Left ventricle myocardium superior (tissue), 1 donor: Measurements from ENCODE around the gene SLC39A13. TPM values are rescaled to one million over a fixed set of nuclear protein-coding genes. Genes with fewer than 3 reads are reported as not detected.
A peak's percentile ranks its signal among the peaks of the same experiment; 100 is the strongest.

ENCODE experiments used
- ATAC-seq: fragments of 200-7000 bp; cut with Tn5 transposase; one replicate; pipeline ENCODE4 v1.9.1; 2020; ENCODE audit warnings: mild to moderate bottlenecking, moderate library complexity
- DNase-seq: peaks from one replicate; pipeline ENCODE4 v3.0.0-alpha.2; 2020
- intact Hi-C: fragments of 100-400 bp; cut with micrococcal nuclease; formaldehyde crosslinking; loops from one replicate; pipeline ENCODE4 v1.11.0; 2022
- total RNA-seq: library from RNA; stranded (reverse); fragmentation: NEBNext Ultra II Directional; extraction: Animal tissue kit (Norgen Biotek cat#: 25700); gene quantifications from one replicate; pipeline ENCODE4 v1.2.1, GENCODE V29; 2021
- donor health status: DM: no; HTN: yes; CAD: no; lungs with severe emphysema.

The SLC39A13 gene
- total RNA-seq, 1 donor from 2014 or later, result 39.5 TPM

GRCh38 chr11:47378836-47379170 lies 29.6 kb upstream of the SLC39A13 start:
- DNase-seq (no peak), ATAC-seq (no peak)
- intact Hi-C loops, result loop anchor here (10.0 kb wide), 1 partner anchor 76 kb away; no protein-coding TSS in a partner anchor

GRCh38 chr11:47379317-47379716 lies 29.1 kb upstream of the SLC39A13 start:
- intact Hi-C loops, result loop anchor here (10.0 kb wide), 1 partner anchor 75 kb away; no protein-coding TSS in a partner anchor
- ATAC-seq, result no peak
- no peak for DNase-seq

GRCh38 chr11:47380078-47380477 lies 28.3 kb upstream of the SLC39A13 start:
- DNase-seq (no peak), ATAC-seq (no peak)
- intact Hi-C loops, result no loop called here

- DNase-seq (no peak), ATAC-seq (peak; percentile 40)
- intact Hi-C loops, result no loop called here
Observed at GRCh38 chr11:47383071-47383470, 25.3 kb upstream of the SLC39A13 start.

GRCh38 chr11:47384498-47384897 lies 23.9 kb upstream of the SLC39A13 start:
- DNase-seq (no peak), ATAC-seq (no peak)
- intact Hi-C loops, result no loop called here

- intact Hi-C loops, result no loop called here
- no peak for DNase-seq
- ATAC-seq, result peak; percentile 20
Observed at GRCh38 chr11:47387944-47388696, 20.3 kb upstream of the SLC39A13 start.

- intact Hi-C loops, result no loop called here
- DNase-seq, result no peak
- ATAC-seq, result no peak
Observed at GRCh38 chr11:47388697-47389576, 19.5 kb upstream of the SLC39A13 start.

- intact Hi-C loops, result no loop called here
- ATAC-seq, result no peak
- no peak for DNase-seq
Observed at GRCh38 chr11:47389577-47390421, 18.6 kb upstream of the SLC39A13 start.

- ATAC-seq (no peak), DNase-seq (no peak)
- intact Hi-C loops, result no loop called here
Observed at GRCh38 chr11:47390422-47390760, 18.0 kb upstream of the SLC39A13 start.

GRCh38 chr11:47391077-47391583 lies 17.3 kb upstream of the SLC39A13 start:
- ATAC-seq (peak; percentile 8), DNase-seq (peak; percentile 61)
- intact Hi-C loops, result no loop called here

- ATAC-seq (no peak), DNase-seq (no peak)
- intact Hi-C loops, result no loop called here
Observed at GRCh38 chr11:47391711-47392432, 16.5 kb upstream of the SLC39A13 start.

GRCh38 chr11:47392546-47393162 lies 15.7 kb upstream of the SLC39A13 start:
- intact Hi-C loops, result no loop called here
- ATAC-seq (peak; percentile 5), DNase-seq (no peak)

GRCh38 chr11:47393163-47394049 lies 15.0 kb upstream of the SLC39A13 start:
- intact Hi-C loops, result no loop called here
- DNase-seq, result peak; percentile 61
- peak; percentile 61 for ATAC-seq

GRCh38 chr11:47394050-47394321 lies 14.4 kb upstream of the SLC39A13 start:
- ATAC-seq (peak; percentile 42), DNase-seq (no peak)
- intact Hi-C loops, result no loop called here

- DNase-seq (peak; percentile 77), ATAC-seq (peak; percentile 57)
- intact Hi-C loops, result no loop called here
Observed at GRCh38 chr11:47394322-47395222, 13.8 kb upstream of the SLC39A13 start.

GRCh38 chr11:47395223-47396048 lies 13.0 kb upstream of the SLC39A13 start:
- ATAC-seq, result no peak
- intact Hi-C loops, result no loop called here
- no peak for DNase-seq
